NCI-H774 (cell line): ENCODE results near the gene HSPG2.
"Not testable (repeated sequence)": the region's sequence is repeated elsewhere in the genome, so short reads cannot be mapped to it uniquely, and the experiment has no call there.

Experiments used
- DNase-seq: peaks from one replicate; lab custom pipeline; 2025; lab: John Stamatoyannopoulos, UW

HSPG2 gene

DNA sequence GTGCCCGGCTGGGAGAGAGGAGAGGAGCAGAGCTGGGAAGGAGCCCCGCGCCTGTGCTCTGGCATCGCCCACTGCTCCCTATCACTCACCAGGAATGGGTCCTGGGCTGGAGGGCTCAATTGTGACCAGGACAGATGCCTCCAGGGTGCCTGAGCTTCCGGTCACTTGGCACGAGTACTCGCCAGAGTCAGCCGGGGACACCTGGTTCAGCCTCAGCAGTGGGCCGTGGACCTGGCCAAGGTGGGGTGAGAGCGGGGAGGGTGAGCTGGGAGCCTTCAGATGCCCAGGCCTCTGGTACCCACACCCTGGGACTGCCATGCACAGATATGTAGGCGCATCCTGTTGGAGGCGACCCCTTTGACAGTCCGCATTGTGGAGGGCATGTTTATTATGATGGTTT lies 93.9 kb downstream of the HSPG2 start:
- no peak for DNase-seq

DNA sequence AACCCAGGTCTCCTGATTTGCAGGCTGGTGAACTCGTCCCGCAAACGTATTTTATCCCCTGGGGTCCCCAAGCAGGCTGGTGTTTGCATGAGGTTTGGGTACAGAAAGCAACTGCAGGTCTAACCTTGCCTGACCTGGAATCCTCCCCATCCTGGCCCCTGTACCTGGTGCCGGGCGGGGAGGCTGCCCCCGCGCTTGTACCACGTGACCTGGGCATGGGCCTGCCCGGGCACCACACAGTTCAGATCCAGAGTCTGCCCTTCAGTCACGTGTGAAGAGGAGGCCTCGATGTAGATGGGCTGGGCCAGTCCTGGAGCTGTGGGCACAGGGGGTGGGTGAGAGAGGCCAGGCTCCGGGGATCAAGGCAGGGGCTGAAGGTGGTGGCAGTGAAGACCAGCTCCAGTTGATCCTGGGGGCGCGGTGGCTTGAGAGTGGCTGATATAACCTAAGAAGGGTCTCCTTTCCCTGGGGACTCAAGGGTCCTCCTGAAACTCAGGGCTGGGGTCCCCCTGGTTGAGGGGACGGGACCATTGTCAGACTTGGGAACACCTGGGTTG lies 94.4 kb downstream of the HSPG2 start:
- DNase-seq, result no peak

DNA sequence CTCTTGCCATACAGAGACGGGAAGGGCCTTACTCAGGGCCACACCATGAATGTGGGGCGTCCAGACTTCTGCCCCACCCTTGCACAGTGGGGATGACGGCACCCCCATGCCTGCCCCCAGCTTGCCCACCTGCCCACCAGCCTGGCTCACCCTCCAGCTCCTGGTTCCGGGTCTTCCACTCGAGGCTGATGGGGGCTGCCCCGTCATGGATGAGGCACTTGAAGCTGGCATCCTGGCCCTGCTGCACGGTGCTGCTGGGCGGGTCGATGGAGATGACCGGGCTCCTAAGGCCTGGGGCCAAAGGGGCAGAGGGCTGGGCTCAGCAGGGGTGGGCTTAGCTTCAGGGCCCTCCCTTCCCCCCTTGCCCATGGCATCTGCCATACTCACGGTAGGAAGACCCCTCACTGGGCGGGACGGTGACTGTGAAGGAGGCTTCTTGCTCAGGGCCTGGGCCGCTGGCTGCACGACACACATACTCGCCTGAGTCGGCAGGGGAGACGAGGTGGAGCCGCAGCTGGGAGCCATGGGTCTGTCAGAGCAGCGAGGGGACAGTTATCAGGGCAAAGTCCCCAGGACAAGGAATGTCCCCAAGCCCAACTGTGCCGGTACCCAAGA lies 95.2 kb downstream of the HSPG2 start:
- DNase-seq, result no peak

DNA sequence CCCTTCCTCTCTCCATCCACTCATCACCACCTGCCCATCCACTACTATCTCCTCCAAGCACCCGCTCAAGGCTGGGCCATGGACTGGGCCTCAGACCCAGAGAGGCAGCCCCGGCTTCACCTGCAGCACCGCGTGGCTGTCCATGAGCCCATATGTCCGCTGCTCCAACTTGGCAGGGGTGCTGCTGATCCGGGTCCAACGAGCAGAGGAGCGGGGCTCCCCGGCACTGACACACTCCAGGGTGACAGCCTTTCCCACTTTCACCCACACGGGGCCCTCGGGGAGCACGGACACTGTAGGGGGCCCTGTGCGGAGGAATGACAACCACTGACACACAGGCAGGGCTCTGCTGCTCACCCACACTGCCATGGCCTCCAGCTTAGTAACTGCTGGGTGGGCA lies 96.1 kb downstream of the HSPG2 start:
- DNase-seq, result no peak

DNA sequence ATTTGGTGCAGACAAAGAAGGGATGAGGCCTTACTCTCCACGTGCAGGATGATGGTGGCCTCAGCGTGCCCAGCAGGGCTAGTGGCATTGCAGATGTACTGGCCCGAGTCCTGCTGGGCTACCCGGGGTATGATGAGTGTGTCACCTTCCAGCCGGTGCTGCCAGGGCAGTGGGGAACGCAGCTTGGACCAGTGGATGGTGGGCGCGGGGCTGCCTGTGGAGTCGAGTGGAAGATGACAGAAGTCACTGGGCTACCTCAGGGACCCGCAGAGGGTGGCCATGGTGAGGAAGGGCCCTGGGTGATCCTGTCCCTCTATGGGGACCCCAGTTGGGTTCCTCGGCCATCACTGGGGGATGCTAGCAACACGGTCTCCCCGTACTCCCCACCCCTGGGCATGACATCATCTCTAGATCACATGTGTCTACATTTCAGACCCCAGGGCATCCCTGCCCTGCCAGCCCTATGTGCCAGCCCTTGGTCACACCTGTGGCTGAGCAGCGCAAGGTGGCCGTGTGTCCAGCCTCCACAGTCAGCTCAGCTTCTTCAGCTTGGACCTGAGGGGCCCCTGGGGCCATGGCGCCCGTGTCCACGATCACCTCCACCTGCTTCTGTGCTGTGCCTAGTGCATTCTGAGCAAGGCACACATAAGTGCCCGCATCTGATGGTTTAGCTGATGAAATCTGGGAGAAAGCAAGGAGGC lies 97.6 kb downstream of the HSPG2 start:
- no peak for DNase-seq

DNA sequence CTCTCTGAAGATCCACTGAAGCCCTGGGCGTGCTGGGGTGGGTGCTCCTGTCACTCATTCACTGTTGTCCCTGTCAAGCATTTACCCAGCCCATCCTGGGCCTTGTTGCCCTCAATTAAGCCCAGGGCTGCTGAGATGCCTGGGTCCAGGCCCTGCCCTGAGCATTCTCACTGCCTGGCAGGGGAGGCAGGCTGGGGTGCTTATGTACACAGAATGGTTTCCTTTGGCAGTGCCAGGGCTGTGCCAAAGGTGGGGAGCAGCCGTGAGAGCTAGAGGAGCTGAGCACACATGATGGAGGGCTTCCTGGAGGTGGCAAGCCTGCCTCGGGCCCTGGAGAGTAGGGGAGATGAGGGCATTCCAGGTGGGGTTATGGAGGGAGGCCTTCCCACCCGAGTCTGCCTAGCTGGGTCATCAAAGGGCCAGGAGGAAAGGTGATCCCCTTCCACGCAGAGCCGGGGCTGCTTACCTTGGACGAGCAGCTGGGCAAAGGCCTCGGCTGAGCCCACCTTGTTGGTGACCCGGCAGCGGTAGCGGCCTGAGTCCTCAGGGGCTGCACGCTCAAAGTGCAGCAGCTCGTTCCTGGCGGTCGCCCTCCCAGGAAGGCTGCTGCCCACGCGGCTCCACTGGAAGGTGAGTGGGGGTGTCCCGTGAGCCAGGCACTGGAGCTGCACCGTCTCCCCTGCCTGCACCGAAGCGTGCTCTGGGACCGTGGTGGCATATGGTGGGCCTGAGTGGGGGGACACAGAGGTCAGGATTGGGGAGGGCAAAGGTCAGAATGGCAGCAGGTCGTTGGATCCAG lies 98.6 kb downstream of the HSPG2 start:
- DNase-seq, result no peak

DNA sequence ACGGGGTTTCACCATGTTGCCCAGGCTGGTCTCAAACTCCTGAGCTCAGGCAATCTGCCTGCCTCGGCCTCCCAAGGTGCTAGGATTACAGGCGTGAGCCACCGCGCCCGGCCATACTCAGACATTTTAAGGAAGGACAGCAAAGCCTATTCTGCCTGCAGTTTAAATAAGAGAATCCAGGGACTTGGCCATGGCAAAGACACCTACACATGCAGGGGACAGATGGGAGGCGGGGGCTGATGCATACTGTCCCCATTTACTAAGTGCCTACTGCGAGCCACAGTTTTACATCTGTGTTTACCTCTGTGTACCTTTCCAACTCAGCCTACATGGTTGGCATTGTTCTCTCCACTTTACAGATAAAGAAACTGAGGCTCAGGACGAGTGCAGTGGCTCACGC lies 99.6 kb downstream of the HSPG2 start:
- no peak for DNase-seq

DNA sequence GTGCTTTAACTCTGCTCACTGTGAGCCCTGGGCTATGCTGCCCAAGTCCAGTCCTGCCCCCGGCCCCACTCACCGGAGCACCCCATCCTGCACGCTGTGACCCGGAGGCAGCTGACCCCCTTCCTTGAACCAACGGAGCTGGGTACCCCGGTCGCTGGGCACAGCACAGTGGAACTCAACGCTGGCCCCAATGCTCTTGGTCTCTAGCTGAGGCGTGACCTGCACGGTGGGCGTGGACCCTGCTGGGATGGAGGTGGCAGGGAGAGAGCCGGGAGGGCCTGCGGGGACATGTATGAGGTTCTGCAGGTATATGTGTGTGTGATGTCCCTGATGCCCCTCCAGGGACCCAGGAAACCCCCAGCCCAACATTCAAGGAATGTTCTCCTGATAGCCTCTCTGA lies 100.4 kb downstream of the HSPG2 start:
- no peak for DNase-seq

DNA sequence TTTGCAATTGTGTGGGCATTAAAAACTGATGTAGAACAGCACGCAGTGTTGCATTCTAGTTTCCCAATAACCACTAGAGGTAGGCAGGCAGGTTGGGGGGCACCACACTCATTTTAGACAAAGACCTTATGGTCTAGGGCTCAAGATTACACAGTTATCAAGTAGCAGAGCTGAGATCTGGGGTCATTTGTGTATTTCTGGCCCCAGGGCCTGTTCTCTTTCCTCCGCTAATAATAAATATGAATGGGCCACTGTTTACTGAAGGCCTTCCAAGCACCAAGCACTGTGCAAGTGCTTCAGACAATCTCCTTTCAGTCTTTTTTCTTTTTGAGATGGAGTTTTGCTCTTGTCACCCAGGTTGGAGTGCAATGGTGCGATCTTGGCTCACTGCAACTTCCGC lies 101.1 kb downstream of the HSPG2 start:
- DNase-seq, result no peak

DNA sequence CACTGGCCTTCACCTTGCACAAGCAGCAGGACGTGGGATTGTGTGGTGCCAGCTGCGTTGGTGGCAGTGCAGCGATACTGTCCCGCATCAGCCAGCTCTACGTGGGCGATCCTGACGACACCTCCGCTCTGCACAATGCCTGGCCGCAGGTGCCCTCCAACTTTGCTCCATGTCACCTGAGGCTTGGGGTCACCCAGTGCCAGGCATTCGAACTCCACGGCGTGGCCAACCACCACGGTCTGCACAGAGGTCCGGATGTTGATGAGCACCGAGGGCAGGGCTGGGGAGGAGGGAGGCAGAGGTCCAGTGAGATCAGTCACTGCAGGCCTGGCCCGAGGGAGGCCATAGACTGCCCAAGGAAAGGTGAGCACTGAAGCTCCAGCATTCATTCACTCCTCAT lies 102.4 kb downstream of the HSPG2 start:
- DNase-seq, result no peak

DNA sequence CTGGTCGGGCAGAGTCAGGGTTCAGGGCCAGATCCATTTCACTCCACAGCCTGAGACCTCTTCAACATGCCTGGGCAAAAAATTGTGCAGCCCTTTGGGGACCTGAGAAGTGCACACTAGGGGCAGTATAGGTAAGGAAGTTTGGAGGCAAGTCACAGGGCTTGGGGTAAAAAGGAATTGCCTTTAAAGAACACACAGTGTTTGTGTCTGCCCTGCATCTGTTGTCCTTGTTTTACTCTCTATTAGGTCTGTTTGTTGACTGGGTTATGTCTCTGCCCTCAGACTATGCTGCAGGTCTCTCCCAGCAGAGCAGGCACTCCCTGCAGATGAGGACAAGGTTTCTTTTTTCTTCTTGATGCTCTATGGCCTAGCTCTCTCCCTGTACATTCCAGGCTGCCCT lies 103.0 kb downstream of the HSPG2 start:
- DNase-seq, result no peak

DNA sequence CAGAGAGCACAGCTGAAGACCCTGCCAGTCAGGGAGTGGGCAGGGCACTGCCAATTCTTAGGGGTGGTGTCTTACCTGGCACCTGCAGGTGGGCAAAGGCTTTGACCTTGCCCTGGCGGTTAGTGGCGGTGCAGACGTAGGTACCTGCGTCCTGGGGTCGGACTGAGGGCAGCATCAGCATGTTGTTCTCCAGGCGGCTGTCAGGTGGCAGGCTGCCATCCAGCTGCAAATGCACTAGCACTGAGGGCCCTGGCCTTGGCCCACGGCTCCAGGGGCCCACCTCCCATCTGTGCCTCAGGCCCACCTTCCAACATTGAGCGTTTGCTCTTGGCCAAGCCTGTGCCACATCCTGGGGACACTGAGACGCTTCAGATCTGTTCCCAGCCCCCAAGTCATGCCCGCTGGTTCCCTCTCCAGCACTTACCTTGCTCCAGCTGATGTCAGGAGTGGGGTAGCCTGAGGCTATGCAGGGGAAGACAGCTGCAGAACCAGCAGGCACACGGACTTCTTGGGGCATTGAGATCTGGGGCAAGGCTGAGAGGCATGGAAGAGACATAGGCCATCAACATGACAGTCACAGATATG lies 103.6 kb downstream of the HSPG2 start:
- DNase-seq, result no peak

DNA sequence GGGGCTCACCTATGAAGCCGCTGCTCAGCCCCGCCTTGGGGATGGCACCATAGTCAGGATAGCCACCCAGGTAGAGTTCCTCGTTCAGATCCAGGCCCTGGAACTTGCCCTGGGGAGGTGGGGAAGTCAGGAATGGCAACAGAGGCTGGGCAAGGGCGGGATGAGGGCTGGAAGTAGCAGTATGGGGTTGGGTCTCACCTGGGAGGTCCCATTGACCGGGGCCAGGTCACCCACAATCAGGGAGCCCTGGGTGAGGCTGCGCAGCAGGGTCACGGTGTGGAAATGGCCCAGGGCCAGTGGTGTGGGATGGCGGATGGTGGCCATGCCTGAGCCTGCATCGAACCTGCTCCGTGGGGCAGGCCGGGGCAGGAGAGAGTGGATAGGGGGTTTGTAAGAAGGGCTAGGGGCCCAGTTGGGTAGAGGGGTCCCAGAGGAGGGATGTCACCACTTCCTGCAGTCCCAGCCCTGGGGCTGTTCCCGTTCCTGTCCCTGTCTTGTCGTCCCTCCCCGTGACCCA lies 105.6 kb downstream of the HSPG2 start:
- no peak for DNase-seq

DNA sequence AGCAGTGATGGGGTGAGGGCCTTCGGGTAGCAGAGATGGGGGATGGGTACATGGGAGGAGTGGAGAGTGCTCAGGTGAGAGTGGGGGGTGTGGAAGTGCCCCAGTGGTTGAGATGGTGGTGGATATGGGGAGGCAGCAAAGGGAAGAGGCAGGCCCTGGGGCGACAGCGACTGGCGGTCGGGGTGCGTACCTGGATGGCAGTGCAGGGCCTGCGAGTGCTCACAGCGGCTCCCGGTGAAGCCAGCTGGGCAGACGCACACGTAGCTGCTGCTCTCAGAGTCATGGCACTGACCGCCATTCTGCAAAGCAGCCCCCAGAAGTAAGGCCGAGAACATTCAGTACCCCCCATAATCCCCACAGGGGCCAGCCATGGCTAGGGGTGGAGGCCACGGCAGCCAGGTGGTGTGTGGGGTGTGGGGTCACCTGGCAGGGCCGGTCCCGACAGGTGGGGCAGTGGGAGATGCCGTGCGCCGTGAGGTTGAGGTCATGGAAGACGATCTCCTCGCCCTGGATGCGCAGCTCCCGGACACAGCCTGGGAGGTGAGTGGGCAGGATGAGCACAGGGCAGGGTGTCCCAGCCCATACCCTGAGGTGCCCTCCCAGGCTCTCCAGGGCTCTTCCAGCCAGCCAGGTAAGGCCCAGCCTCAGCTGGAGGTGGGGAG lies 106.2 kb downstream of the HSPG2 start:
- no peak for DNase-seq

DNA sequence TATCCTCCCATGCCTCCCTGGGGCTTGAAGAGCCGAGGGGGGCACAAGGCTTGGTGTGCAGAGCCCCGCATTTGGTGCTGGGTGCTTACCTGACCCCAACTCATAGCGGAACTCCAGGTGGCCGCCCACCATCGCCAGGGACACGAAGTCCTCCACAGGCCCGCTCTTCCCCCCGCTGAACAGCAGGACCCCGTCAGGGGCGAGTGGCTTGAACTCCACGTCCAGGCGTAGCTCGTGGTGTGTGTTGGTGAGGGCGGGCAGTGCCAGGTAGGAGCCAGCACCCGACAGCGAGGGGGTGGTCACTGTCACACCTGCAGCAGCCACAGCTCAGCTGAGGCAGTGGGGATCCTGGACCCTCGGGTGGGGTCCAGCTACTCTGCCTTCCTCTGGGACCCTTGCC lies 107.8 kb downstream of the HSPG2 start:
- no peak for DNase-seq

DNA sequence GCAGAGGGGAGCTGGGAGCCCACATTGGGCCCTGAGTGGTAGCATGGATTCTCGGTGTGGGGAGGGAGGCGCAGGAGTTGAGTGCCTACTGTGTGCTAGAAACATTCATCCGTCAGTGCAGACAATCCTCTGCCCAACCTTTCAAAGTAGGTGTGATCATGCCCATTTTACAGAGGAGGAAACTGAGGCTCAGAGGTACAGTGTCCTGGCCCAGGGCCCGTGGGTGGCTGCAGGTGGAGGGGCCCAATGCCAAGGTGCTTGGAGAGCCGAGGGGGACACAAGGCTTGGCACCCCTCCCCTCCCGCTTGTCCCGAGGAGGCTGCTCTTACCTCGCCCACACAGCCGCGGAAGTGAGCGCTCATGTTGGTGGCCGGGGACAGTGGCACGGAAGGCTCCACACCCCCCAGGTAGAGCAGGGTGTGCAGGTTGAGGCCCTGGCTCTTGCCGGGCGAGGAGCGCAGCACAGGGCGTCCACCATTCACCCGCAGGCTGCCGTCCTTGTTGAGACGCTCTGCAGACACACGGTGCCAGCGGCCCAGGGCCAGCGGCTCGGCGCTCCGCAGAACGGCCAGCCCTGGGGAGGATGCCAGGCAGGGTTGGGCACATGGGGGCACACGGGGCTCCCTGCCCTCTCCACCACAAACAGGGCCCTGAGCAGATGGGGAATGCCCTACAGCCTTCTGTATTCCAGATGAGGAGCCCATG lies 108.5 kb downstream of the HSPG2 start:
- DNase-seq, result no peak

DNA sequence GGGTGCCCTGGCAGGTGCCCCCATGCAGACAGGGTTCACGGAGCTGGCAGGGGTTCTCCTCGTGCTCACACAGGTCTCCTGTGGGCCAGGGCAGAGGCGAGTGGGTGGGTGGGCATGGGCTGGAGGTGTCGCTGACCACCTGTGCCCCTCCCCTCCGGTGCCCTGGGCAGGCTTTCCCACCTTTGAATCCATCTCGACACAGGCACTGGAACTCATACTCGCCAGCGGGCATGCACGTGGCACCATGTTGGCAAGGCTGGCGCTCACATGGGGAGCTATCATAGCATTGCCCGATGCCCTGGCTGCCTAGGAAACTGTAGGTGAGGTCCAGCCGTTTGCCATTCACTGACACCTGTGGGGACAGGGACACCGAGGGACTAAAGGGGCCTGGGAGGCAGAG lies 109.0 kb downstream of the HSPG2 start:
- no peak for DNase-seq

DNA sequence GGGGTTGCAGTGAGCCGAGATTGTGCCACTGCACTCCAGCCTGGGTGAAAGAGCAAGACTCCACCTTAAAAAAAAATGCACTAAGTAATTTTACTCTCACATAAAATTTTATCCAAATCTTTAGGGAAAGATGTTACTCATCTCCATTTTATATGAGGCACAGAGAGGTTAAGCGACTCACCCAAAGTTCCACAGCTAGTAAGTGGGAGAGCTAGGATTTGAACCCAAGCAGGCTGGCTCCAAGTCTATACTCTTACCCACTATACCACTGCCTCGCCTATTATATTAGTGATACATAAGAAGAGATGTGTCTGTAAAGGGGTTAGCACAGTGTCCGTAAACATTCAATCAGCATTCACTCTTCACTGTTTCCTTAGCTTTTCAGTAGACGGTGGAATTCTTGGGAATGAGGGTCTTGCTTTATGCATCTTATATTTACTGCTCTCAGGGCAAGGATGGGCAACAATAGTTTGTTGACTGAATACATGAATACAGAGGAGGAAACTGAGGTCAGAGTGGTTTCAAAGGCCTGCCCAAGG lies 109.9 kb downstream of the HSPG2 start:
- DNase-seq, result no peak

DNA sequence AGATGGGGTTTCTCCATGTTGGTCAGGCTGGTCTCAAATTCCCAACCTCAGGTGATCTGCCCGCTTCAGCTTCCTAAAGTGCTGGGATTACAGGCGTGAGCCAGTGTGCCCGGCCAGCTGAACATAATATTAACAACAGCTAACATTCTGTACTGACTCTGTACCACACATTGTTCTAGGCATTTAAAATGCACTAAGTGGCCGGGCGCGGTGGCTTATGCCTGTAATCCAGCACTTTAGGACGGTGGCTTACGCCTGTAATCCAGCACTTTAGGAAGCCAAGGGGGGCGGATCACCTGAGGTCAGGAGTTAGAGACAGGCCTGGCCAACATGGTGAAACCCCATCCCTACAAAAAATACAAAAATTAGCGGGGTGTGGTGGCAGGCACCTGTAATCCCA lies 110.4 kb downstream of the HSPG2 start:
- not testable (repeated sequence) for DNase-seq

DNA sequence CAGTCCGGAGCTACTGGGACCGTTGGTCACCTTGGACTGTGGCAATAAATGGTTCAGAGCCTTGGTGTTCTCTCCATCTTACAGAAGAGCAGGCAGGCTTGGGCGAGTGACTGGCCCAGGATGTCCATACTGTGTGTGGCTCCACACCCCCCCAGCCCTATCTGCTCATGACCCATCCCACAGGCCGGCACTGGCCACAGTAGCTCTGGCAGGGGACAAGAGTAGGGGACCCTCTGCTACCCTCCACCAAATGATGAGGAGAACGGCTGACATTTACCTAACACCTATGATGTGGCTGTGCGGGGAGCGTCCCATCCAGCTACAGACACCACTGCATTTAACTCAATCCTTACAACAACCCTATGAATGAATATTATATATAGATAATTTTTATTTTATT lies 111.7 kb downstream of the HSPG2 start:
- DNase-seq, result no peak

DNA sequence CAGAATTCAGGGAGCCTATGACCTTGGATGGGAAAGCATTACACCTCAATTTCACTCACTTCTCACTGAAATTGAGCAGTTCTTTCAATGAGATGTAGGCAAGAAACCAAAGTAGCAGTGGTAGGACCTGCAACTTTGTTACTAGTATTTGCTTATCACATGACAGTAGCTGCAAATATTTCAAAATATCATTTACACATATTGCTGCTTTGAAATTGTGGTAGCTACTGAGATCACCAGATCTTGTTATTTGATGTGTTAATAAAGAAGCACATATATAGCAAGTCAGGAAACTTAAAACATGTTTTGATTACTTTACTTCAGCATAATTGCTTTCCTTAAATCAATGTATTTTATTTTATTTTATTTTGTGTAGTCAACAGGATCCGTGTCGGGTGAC lies 112.2 kb downstream of the HSPG2 start:
- no peak for DNase-seq
